HL-60 (cell line): ENCODE data around the gene SLC44A3.

Source experiments
- DNase-seq, 2 experiments: peaks; one replicate each; pipeline ENCODE4 v3.0.0-alpha.2; 2010 to 2020; ENCODE audit warnings: low read depth in 1 of 2, low spot score in 1 of 2
- H3K27ac ChIP-seq: fragments of 250-450 bp; sonication (Bioruptor Pico); replicated peaks from 2 replicates; pipeline ENCODE4 v1.5.1; 2020; ENCODE audit warnings: mild to moderate bottlenecking, moderate library complexity
- H3K27me3 ChIP-seq: fragments of 250-450 bp; sonication (Bioruptor Pico); 2 replicates; pipeline ENCODE4 v1.5.1; 2021; ENCODE audit warnings: mild to moderate bottlenecking, moderate library complexity; ENCODE audit not compliant: insufficient read depth, poor library complexity, severe bottlenecking
- H3K4me3 ChIP-seq: replicated peaks from 2 replicates; pipeline ENCODE4 v1.5.1; 2011; ENCODE audit warnings: mild to moderate bottlenecking, control low read depth, low read length; ENCODE audit not compliant: insufficient read depth
- GABPA ChIP-seq: IDR thresholded peaks from 2 replicates; pipeline ENCODE4 v1.6.1; 2012; ENCODE audit warnings: low read depth
- POLR2AphosphoS5 ChIP-seq: IDR thresholded peaks from 2 replicates; pipeline ENCODE4 v1.6.1; 2012; ENCODE audit warnings: low read depth
- SPI1 ChIP-seq: IDR thresholded peaks from 2 replicates; pipeline ENCODE4 v1.6.1; 2012; ENCODE audit warnings: low read depth, mild to moderate bottlenecking, borderline replicate concordance
- TF ChIP-seq, protein P1 (sequence below): IDR thresholded peaks from one replicate; pipeline ENCODE4 v1.5.1; 2011; ENCODE audit warnings: low read length, control low read depth, inconsistent platforms; ENCODE audit not compliant: insufficient read depth
- TF ChIP-seq, protein P2 (sequence below): IDR thresholded peaks from 2 replicates; pipeline ENCODE4 v1.6.1; 2012; ENCODE audit warnings: low read depth; ENCODE audit not compliant: insufficient replicate concordance

SLC44A3 gene

GRCh38 chr1:94865360-94865759 is 45.2 kb downstream of the SLC44A3 start:
- Histone ChIP-seq H3K27me3 (peaks cover 4% of the 10 kb centered on the region), H3K27ac (no peak overlapping the region), H3K4me3 (no peak overlapping the region)
- no peak for DNase-seq
- no peak for TF ChIP-seq GABPA
- TF ChIP-seq, protein P1, sequence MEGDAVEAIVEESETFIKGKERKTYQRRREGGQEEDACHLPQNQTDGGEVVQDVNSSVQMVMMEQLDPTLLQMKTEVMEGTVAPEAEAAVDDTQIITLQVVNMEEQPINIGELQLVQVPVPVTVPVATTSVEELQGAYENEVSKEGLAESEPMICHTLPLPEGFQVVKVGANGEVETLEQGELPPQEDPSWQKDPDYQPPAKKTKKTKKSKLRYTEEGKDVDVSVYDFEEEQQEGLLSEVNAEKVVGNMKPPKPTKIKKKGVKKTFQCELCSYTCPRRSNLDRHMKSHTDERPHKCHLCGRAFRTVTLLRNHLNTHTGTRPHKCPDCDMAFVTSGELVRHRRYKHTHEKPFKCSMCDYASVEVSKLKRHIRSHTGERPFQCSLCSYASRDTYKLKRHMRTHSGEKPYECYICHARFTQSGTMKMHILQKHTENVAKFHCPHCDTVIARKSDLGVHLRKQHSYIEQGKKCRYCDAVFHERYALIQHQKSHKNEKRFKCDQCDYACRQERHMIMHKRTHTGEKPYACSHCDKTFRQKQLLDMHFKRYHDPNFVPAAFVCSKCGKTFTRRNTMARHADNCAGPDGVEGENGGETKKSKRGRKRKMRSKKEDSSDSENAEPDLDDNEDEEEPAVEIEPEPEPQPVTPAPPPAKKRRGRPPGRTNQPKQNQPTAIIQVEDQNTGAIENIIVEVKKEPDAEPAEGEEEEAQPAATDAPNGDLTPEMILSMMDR = no peak
- TF ChIP-seq, protein P2, sequence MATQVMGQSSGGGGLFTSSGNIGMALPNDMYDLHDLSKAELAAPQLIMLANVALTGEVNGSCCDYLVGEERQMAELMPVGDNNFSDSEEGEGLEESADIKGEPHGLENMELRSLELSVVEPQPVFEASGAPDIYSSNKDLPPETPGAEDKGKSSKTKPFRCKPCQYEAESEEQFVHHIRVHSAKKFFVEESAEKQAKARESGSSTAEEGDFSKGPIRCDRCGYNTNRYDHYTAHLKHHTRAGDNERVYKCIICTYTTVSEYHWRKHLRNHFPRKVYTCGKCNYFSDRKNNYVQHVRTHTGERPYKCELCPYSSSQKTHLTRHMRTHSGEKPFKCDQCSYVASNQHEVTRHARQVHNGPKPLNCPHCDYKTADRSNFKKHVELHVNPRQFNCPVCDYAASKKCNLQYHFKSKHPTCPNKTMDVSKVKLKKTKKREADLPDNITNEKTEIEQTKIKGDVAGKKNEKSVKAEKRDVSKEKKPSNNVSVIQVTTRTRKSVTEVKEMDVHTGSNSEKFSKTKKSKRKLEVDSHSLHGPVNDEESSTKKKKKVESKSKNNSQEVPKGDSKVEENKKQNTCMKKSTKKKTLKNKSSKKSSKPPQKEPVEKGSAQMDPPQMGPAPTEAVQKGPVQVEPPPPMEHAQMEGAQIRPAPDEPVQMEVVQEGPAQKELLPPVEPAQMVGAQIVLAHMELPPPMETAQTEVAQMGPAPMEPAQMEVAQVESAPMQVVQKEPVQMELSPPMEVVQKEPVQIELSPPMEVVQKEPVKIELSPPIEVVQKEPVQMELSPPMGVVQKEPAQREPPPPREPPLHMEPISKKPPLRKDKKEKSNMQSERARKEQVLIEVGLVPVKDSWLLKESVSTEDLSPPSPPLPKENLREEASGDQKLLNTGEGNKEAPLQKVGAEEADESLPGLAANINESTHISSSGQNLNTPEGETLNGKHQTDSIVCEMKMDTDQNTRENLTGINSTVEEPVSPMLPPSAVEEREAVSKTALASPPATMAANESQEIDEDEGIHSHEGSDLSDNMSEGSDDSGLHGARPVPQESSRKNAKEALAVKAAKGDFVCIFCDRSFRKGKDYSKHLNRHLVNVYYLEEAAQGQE = no peak

- Histone ChIP-seq H3K4me3 (no peak overlapping the region), H3K27ac (no peak overlapping the region), H3K27me3 (peaks cover 4% of the 10 kb centered on the region)
- DNase-seq = no peak
- TF ChIP-seq GABPA = no peak
Observed at GRCh38 chr1:94866164-94866807, 46.1 kb downstream of the SLC44A3 start.

DNA sequence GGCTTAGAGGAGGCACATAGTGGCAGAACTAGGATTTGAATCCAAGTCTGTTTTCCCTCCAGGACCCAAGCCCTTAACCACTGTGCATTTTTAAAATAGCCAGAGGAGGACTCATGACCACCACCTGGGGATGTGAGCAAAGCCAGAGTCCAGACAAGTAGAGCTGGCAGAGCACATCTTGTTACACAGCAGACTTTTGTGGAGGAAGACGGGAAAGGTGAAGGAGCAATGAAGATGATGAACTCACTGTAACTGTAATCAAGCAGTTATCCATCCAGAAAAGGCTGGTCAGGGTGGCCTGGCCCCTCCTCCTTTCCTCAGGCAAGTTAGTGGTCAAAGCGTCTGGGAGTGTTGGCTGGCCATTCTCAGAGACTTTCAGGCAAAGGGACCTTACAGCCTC is 50.9 kb downstream of the SLC44A3 start:
- Histone ChIP-seq H3K4me3 (no peak overlapping the region), H3K27ac (no peak overlapping the region), H3K27me3 (peaks cover 2% of the 10 kb centered on the region)
- TF ChIP-seq SPI1 (no peak), POLR2AphosphoS5 (no peak), GABPA (no peak)
- TF ChIP-seq, protein P1 = no peak
- TF ChIP-seq, protein P2 = no peak
- DNase-seq = no peak

- Histone ChIP-seq H3K27ac (no peak overlapping the region), H3K4me3 (no peak overlapping the region), H3K27me3 (peaks cover 3% of the 10 kb centered on the region)
- TF ChIP-seq, protein P1 = no peak
- no peak for TF ChIP-seq GABPA
- TF ChIP-seq SPI1 = no peak
- TF ChIP-seq, protein P2 = no peak
- TF ChIP-seq POLR2AphosphoS5 = no peak
- DNase-seq = no peak
Observed at GRCh38 chr1:94872771-94873495, 52.8 kb downstream of the SLC44A3 start.
